ENCODE data around the gene HYPK. TPM values are rescaled to one million over a fixed set of nuclear protein-coding genes. Genes with fewer than 3 reads are reported as not detected.
A peak's percentile ranks its signal among the peaks of the same experiment; 100 is the strongest.

The HYPK gene
- total RNA-seq, 1 donor from 2014 or later, result 44.9 TPM

GRCh38 chr15:43769584-43770228 lies 30.7 kb upstream of the HYPK start:
- Histone ChIP-seq H3K36me3 (peaks cover 4 to 86% of the 10 kb centered on the region in 2 donors), H3K4me3 (no peak overlapping the region), H3K27me3 (no peaks in the 10 kb centered on the region), H3K4me1 (no peaks in the 10 kb centered on the region), H3K27ac (peak overlapping the region; percentile 25), H3K9me3 (no peaks in the 10 kb centered on the region)
- no peak for TF ChIP-seq POLR2AphosphoS5 (IDR thresholded peaks at IDR 0.05; ENCODE audit: insufficient read depth in 1 of 2, low read depth in 1 of 2)
- peak in 2 of 3 experiments; percentile 42 to 47 for TF ChIP-seq CTCF (IDR thresholded peaks at IDR 0.05)
- TF ChIP-seq POLR2A (IDR thresholded peaks at IDR 0.05), result no peak
- intact Hi-C loops (cut with DNase I), result no loop called here
- DNase-seq (ENCODE audit: extremely low spot score in 2 of 2), result no peak

- H3K27ac ChIP-seq, result peak overlapping the region; percentile 39
- intact Hi-C loops (cut with DNase I), result no loop called here
Measured at GRCh38 chr15:43771816-43772215, 28.6 kb upstream of the HYPK start.

GRCh38 chr15:43772624-43773023 lies 27.8 kb upstream of the HYPK start:
- no peak overlapping the region for H3K4me3 ChIP-seq
- H3K27me3 ChIP-seq, result no peaks in the 10 kb centered on the region
- intact Hi-C loops (cut with DNase I), result no loop called here
- DNase-seq (ENCODE audit: extremely low spot score in 2 of 2), result no peak
- H3K4me1 ChIP-seq, result peaks cover 17% of the 10 kb centered on the region
- no peaks in the 10 kb centered on the region for H3K9me3 ChIP-seq
- H3K27ac ChIP-seq, result no peak overlapping the region
- TF ChIP-seq POLR2AphosphoS5 (IDR thresholded peaks at IDR 0.05; ENCODE audit: insufficient read depth in 1 of 2, low read depth in 1 of 2) (no peak), POLR2A (IDR thresholded peaks at IDR 0.05) (no peak), CTCF (IDR thresholded peaks at IDR 0.05) (no peak)
- peaks cover 0 to 56% of the 10 kb centered on the region in 2 donors for H3K36me3 ChIP-seq

More at GRCh38 chr15:43771816-43772215, 28.6 kb upstream of the HYPK start:
- H3K27me3 ChIP-seq, result no peaks in the 10 kb centered on the region
- H3K36me3 ChIP-seq, result peaks cover 4 to 65% of the 10 kb centered on the region in 2 donors
- H3K4me3 ChIP-seq, result no peak overlapping the region
- no peak for DNase-seq (ENCODE audit: extremely low spot score in 2 of 2)
- H3K9me3 ChIP-seq, result no peaks in the 10 kb centered on the region
- peaks cover 14% of the 10 kb centered on the region for H3K4me1 ChIP-seq
- TF ChIP-seq POLR2AphosphoS5 (IDR thresholded peaks at IDR 0.05; ENCODE audit: insufficient read depth in 1 of 2, low read depth in 1 of 2) (peak in 1 of 2 donors; percentile 60), POLR2A (IDR thresholded peaks at IDR 0.05) (no peak)

GRCh38 chr15:43774062-43774461 lies 26.3 kb upstream of the HYPK start:
- TF ChIP-seq POLR2A (IDR thresholded peaks at IDR 0.05) (no peak), CTCF (IDR thresholded peaks at IDR 0.05) (no peak), POLR2AphosphoS5 (IDR thresholded peaks at IDR 0.05; ENCODE audit: insufficient read depth in 1 of 2, low read depth in 1 of 2) (no peak)
- Histone ChIP-seq H3K9me3 (no peaks in the 10 kb centered on the region), H3K4me3 (no peak overlapping the region), H3K27me3 (no peaks in the 10 kb centered on the region), H3K27ac (no peak overlapping the region), H3K36me3 (peaks cover 0 to 42% of the 10 kb centered on the region in 2 donors), H3K4me1 (peaks cover 22% of the 10 kb centered on the region)
- intact Hi-C loops (cut with DNase I), result no loop called here
- DNase-seq (ENCODE audit: extremely low spot score in 2 of 2), result no peak

GRCh38 chr15:43775411-43775965 lies 24.9 kb upstream of the HYPK start:
- H3K27me3 ChIP-seq, result no peaks in the 10 kb centered on the region
- peaks cover 0 to 32% of the 10 kb centered on the region in 2 donors for H3K36me3 ChIP-seq
- peaks cover 22% of the 10 kb centered on the region for H3K4me1 ChIP-seq
- peak overlapping the region in 1 of 2 donors; percentile 77 for H3K4me3 ChIP-seq
- TF ChIP-seq POLR2AphosphoS5 (IDR thresholded peaks at IDR 0.05; ENCODE audit: insufficient read depth in 1 of 2, low read depth in 1 of 2) (peak in 1 of 2 donors; percentile 41), CTCF (IDR thresholded peaks at IDR 0.05) (no peak), POLR2A (IDR thresholded peaks at IDR 0.05) (no peak)
- DNase-seq (ENCODE audit: extremely low spot score in 2 of 2), result no peak
- H3K9me3 ChIP-seq, result no peaks in the 10 kb centered on the region
- intact Hi-C loops (cut with DNase I), result no loop called here
- H3K27ac ChIP-seq, result peak overlapping the region; percentile 88

All from vagina (tissue), 2 donors.